SK-N-SH (cell line): ENCODE measurements around the gene DLG1. TPM values are rescaled to one million over a fixed set of nuclear protein-coding genes. Genes with fewer than 3 reads are reported as not detected.

Experiments
- CTCF ChIA-PET: fragments of 300-600, 350-600 bp; formaldehyde crosslinking; extraction: SDS; loops from one replicate; lab custom pipeline; 2021; lab: Yijun Ruan, JAX
- POLR2A ChIA-PET: fragments of 350-600 bp; sonication (Branson Sonifier 250); formaldehyde crosslinking; extraction: SDS; loops from one replicate; lab custom pipeline; 2020; ENCODE audit warnings: antibody characterized with exemption, inconsistent platforms; lab: Yijun Ruan, JAX
- DNase-seq: peaks from one replicate; pipeline ENCODE4 v3.0.0; 2012
- H2AFZ ChIP-seq: fragments of 200-600 bp; sonication (generic); 2 replicates; pipeline ENCODE4 v1.8.1; 2016; ENCODE audit warnings: antibody characterized with exemption, mild to moderate bottlenecking, low read depth
- H3F3A ChIP-seq: fragments of 200-600 bp; sonication (generic); replicated peaks from 2 replicates; pipeline ENCODE3; 2016; ENCODE audit warnings: antibody characterized with exemption, mild to moderate bottlenecking; ENCODE audit not compliant: insufficient read depth
- H3K27ac ChIP-seq, 2 experiments: fragments of 200-500 bp in 1 of 2; fragments of 200-600 bp in 1 of 2; sonication (Bioruptor generic) in 1 of 2; sonication (generic), shearing (Covaris generic) in 1 of 2; 2 replicates each; pipeline versions ENCODE4 v1.5.1 to v1.6.1; 2014 to 2016; ENCODE audit warnings: low read depth in 2 of 2, inconsistent platforms in 1 of 2, low read length in 1 of 2, mild to moderate bottlenecking in 1 of 2, mixed read lengths in 1 of 2
- H3K27me3 ChIP-seq: fragments of 200-600 bp; sonication (generic), shearing (Covaris generic); 2 replicates; pipeline ENCODE4 v1.6.1; 2016; ENCODE audit warnings: mixed run types; ENCODE audit not compliant: insufficient read depth
- H3K36me3 ChIP-seq, 2 experiments: fragments of 200-500 bp in 1 of 2; fragments of 200-600 bp in 1 of 2; sonication (Bioruptor generic) in 1 of 2; sonication (generic) in 1 of 2; replicated peaks in 1 of 2; 2 replicates each; pipeline versions ENCODE3 to v1.5.1; 2014 to 2016; ENCODE audit warnings: low read length in 1 of 2, mild to moderate bottlenecking in 1 of 2; ENCODE audit not compliant: insufficient read depth in 2 of 2, control insufficient read depth in 1 of 2
- H3K4me1 ChIP-seq, 2 experiments: fragments of 200-500 bp in 1 of 2; fragments of 200-600 bp in 1 of 2; sonication (Bioruptor generic) in 1 of 2; sonication (generic), shearing (Covaris generic) in 1 of 2; 2 replicates each; pipeline versions ENCODE4 v1.5.1 to v1.6.1; 2014 to 2016; ENCODE audit warnings: low read depth in 1 of 2, low read length in 1 of 2, mixed run types in 1 of 2; ENCODE audit not compliant: insufficient read depth in 2 of 2, control insufficient read depth in 1 of 2
- H3K4me2 ChIP-seq: fragments of 200-600 bp; sonication (generic), shearing (Covaris generic); 2 replicates; pipeline ENCODE4 v1.6.1; 2017; ENCODE audit warnings: mixed run types
- H3K4me3 ChIP-seq, 2 experiments: fragments of 200-500 bp in 1 of 2; fragments of 200-600 bp in 1 of 2; sonication (Bioruptor generic) in 1 of 2; sonication (generic), shearing (Covaris generic) in 1 of 2; 2 replicates each; pipeline versions ENCODE4 v1.5.1 to v1.8.1; 2014 to 2016; ENCODE audit warnings: low read depth in 2 of 2, inconsistent platforms in 1 of 2, low read length in 1 of 2, mild to moderate bottlenecking in 1 of 2, mixed read lengths in 1 of 2, moderate library complexity in 1 of 2
- H3K79me2 ChIP-seq: fragments of 200-600 bp; sonication (generic); 2 replicates; pipeline ENCODE4 v1.8.1; 2017; ENCODE audit warnings: mild to moderate bottlenecking; ENCODE audit not compliant: insufficient read depth
- H3K9ac ChIP-seq: fragments of 200-600 bp; sonication (generic); 2 replicates; pipeline ENCODE4 v1.6.1; 2017; ENCODE audit warnings: mixed run types
- H3K9me2 ChIP-seq: fragments of 200-600 bp; sonication (generic); 2 replicates; pipeline ENCODE4 v1.6.1; 2017; ENCODE audit warnings: mixed run types
- H3K9me3 ChIP-seq: fragments of 200-600 bp; sonication (generic); 2 replicates; pipeline ENCODE4 v1.6.1; 2017; ENCODE audit warnings: mixed run types, mild to moderate bottlenecking, moderate library complexity
- H4K20me1 ChIP-seq: fragments of 200-600 bp; sonication (generic); 2 replicates; pipeline ENCODE4 v1.6.1; 2017; ENCODE audit warnings: mild to moderate bottlenecking, mixed run types; ENCODE audit not compliant: insufficient read depth
- ELF1 ChIP-seq: IDR thresholded peaks from 2 replicates; pipeline ENCODE4 v1.4.0; 2012
- EP300 ChIP-seq, 2 experiments: IDR thresholded peaks; 2 replicates each; pipeline versions ENCODE4 v1.4.0 to v1.6.1; 2012; ENCODE audit warnings: borderline replicate concordance in 1 of 2, low read depth in 1 of 2, low read length in 1 of 2
- EZH2phosphoT487 ChIP-seq: fragments of 200-600 bp; sonication (generic); IDR thresholded peaks from 2 replicates; pipeline ENCODE4 v1.6.1; 2017; ENCODE audit warnings: low read depth, mixed run types, mild to moderate bottlenecking, antibody characterized with exemption, moderate library complexity, borderline replicate concordance
- FOSL2 ChIP-seq: IDR thresholded peaks from 2 replicates; pipeline ENCODE4 v1.4.0; 2012; ENCODE audit warnings: low read depth, mild to moderate bottlenecking, moderate library complexity, borderline replicate concordance
- FOXJ3 ChIP-seq: sonication (generic); formaldehyde crosslinking; IDR thresholded peaks from 2 replicates; pipeline ENCODE4 v1.5.1; 2020; ENCODE audit warnings: mild to moderate bottlenecking, missing genetic modification reagents
- FOXM1 ChIP-seq: IDR thresholded peaks from 2 replicates; pipeline ENCODE4 v1.4.0; 2012; ENCODE audit warnings: low read depth, mild to moderate bottlenecking
- GABPA ChIP-seq: IDR thresholded peaks from 2 replicates; pipeline ENCODE4 v1.4.0; 2012; ENCODE audit warnings: low read depth, mild to moderate bottlenecking
- MEF2A ChIP-seq: IDR thresholded peaks from 2 replicates; pipeline ENCODE4 v1.4.0; 2012; ENCODE audit warnings: low read depth, borderline replicate concordance
- NRF1 ChIP-seq: IDR thresholded peaks from 2 replicates; pipeline ENCODE4 v1.6.1; 2012; ENCODE audit warnings: low read depth, mild to moderate bottlenecking, low read length
- RAD21 ChIP-seq: IDR thresholded peaks from 2 replicates; pipeline ENCODE4 v1.6.1; 2012; ENCODE audit warnings: mild to moderate bottlenecking, low read length
- REST ChIP-seq: IDR thresholded peaks from 2 replicates; pipeline ENCODE4 v1.6.1; 2012; ENCODE audit warnings: mild to moderate bottlenecking, low read depth, low read length, moderate library complexity
- TAF1 ChIP-seq: IDR thresholded peaks from 2 replicates; pipeline ENCODE4 v1.6.1; 2012; ENCODE audit warnings: low read depth, mild to moderate bottlenecking, low read length, moderate library complexity, borderline replicate concordance
- USF2 ChIP-seq: fragments of 150-350 bp; IDR thresholded peaks from 2 replicates; pipeline ENCODE4 v1.6.1; 2017; ENCODE audit warnings: antibody characterized with exemption, low read length, low read depth, borderline replicate concordance
- ZBTB33 ChIP-seq: IDR thresholded peaks from 2 replicates; pipeline ENCODE4 v1.4.0; 2012; ENCODE audit warnings: low read depth, borderline replicate concordance
- WGBS: methylation state at CpG from one replicate; pipeline ENCODE4 v1.1.6; 2017; ENCODE audit warnings: low lambda C conversion rate; 5-methylcytosine and 5-hydroxymethylcytosine counted together
- polyA plus RNA-seq, 3 experiments: library from polyadenylated mRNA; depleted of rRNA; stranded (reverse); fragments of >200 nt; gene quantifications; 2 replicates each; pipeline ENCODE4 v1.2.3, GENCODE V29; 2012

The DLG1 gene
- polyA plus RNA-seq, 1 of the 3 experiments (the other 2 are of a cell fraction), result 16.5 TPM

- Histone ChIP-seq H3K4me2 (no peak overlapping the region), H3K36me3 (no peaks in the 10 kb centered on the region), H3K4me1 (peaks cover 0 to 15% of the 10 kb centered on the region in 2 experiments; a peak in 1 of 4 replicates), H3K27me3 (no peaks in the 10 kb centered on the region)
- CTCF ChIA-PET, result interaction anchor here (0.6 to 3.5 kb wide), 5 partner anchors 7 to 164 kb away, joined by 3 to 13 read pairs (median 4); no protein-coding TSS in a partner anchor
- TF ChIP-seq REST (no peak), ZBTB33 (no peak), TAF1 (no peak), MEF2A (no peak), FOXJ3 (CRISPR knock-in tag) (no peak)
- TF ChIP-seq, all 33 proteins: peak for 0
- H3K9ac ChIP-seq, result no peak overlapping the region
- no peaks in the 10 kb centered on the region for H3K79me2 ChIP-seq
- H3K9me3 ChIP-seq, result no peaks in the 10 kb centered on the region
- H3K9me2 ChIP-seq, result no peaks in the 10 kb centered on the region
- DNase-seq, result peak; percentile 51
- H4K20me1 ChIP-seq, result no peaks in the 10 kb centered on the region
- no peak overlapping the region for H3K27ac ChIP-seq
- H3K4me3 ChIP-seq, result no peak overlapping the region
- POLR2A ChIA-PET, result no interaction called here
- peaks cover 2% of the 10 kb centered on the region for H3F3A ChIP-seq
- WGBS, result 88% methylated on average over 23 of the region's 27 CpGs
- no peak overlapping the region for H2AFZ ChIP-seq
These were observed 275.0 kb downstream of the DLG1 start for GRCh38 chr3:197023241-197023997.

DNA sequence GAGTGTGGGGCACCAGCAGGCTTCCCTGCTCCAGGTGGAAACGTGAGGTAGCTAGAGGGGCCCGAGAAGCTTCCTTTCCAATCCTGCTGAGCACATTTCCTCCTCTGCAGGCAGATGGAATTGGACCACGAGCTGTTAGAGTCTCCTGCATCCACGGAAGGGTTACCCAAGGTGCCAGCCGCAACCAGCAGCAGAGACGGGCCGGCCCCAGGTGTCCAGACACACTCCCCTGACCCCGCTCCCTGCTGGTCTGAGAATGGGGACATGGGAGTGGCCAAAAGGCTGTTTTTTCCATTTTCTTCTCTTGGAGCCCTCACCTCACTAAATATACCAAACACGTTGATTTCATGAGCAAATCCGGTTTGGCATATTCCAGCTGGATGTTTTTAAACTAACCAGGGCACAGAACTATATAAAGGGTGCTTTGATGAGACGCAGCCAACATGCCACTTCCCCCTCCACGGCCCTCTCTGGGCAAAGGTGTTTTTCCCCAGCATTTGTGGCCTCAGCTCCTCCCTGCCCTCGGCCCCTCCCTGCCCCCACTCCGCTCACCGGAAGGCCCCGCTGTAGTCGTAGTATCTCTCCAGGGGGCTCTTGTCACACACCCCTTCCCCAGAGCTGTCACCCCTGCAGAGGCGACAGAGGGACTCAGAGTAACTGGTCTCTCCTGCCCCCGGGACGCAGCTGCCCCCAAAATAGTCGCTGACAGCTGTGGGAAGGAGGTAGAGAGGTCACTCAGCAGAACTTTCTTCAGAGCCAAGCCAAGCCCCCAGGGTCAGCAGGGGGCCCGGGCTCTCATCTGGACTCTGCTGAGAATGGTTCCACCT lies 275.8 kb downstream of the DLG1 start:
- DNase-seq, result peak; percentile 27
- no peaks in the 10 kb centered on the region for H3K9me2 ChIP-seq
- H3K27me3 ChIP-seq, result no peaks in the 10 kb centered on the region
- H3K27ac ChIP-seq, result no peak overlapping the region
- no peak for TF ChIP-seq EP300 (IDR thresholded peaks at IDR 0.05; ENCODE audit: borderline replicate concordance in 1 of 2, low read depth in 1 of 2, low read length in 1 of 2)
- TF ChIP-seq ELF1, result no peak
- TF ChIP-seq USF2, result no peak
- TF ChIP-seq FOSL2, result no peak
- no peak for TF ChIP-seq EZH2phosphoT487
- TF ChIP-seq GABPA, result no peak
- no peak for TF ChIP-seq NRF1
- TF ChIP-seq FOXM1, result no peak
- TF ChIP-seq RAD21, result no peak
- H3K4me3 ChIP-seq, result no peak overlapping the region
- H2AFZ ChIP-seq, result no peak overlapping the region
- POLR2A ChIA-PET, result no interaction called here
- no peaks in the 10 kb centered on the region for H4K20me1 ChIP-seq
- no peak overlapping the region for H3K9ac ChIP-seq
- H3K4me1 ChIP-seq, result peaks cover 0 to 11% of the 10 kb centered on the region in 2 experiments; a peak in 1 of 4 replicates
- H3K9me3 ChIP-seq, result no peaks in the 10 kb centered on the region
- no peaks in the 10 kb centered on the region for H3K36me3 ChIP-seq
- H3F3A ChIP-seq, result peaks cover 2% of the 10 kb centered on the region
- no peak overlapping the region for H3K4me2 ChIP-seq
- WGBS, result 85% methylated on average over 19 of the region's 22 CpGs
- H3K79me2 ChIP-seq, result no peaks in the 10 kb centered on the region
- CTCF ChIA-PET, result interaction anchor here (0.9 to 11.0 kb wide), 3 partner anchors 6 to 165 kb away, joined by 3 to 81 read pairs (median 13); partner anchors contain the start of gene MELTF
